Left lung (tissue), 10 donors: ENCODE data around the gene CRHR2. TPM values are rescaled to one million over a fixed set of nuclear protein-coding genes. Genes with fewer than 3 reads are reported as not detected.

Experiments
- ATAC-seq: fragments of 200-7000 bp; cut with Tn5 transposase; one replicate; pipeline ENCODE4 v1.9.1; 2020; ENCODE audit warnings: moderate library complexity
- DNase-seq, 4 donors: peaks; one replicate each; pipeline ENCODE4 v3.0.0-alpha.2; 2013 to 2020
- H3K27ac ChIP-seq, 2 donors: fragments of 200-600 bp; sonication (generic) in 1 of 2; one replicate each; pipeline versions ENCODE4 v1.5.0 to v1.8.0; 2020 to 2021
- H3K27me3 ChIP-seq, 2 donors: fragments of 200-600 bp; sonication (generic) in 1 of 2; one replicate each; pipeline versions ENCODE4 v1.5.0 to v1.8.0; 2020 to 2021
- H3K36me3 ChIP-seq, 2 donors: fragments of 200-600 bp; sonication (generic) in 1 of 2; one replicate each; pipeline versions ENCODE4 v1.5.0 to v1.8.0; 2020 to 2021
- H3K4me1 ChIP-seq, 2 donors: fragments of 200-600 bp; one replicate each; pipeline ENCODE4 v1.8.0; 2021
- H3K4me3 ChIP-seq, 2 donors: fragments of 200-600 bp; sonication (generic) in 1 of 2; one replicate each; pipeline versions ENCODE4 v1.5.0 to v1.8.0; 2020 to 2021; ENCODE audit warnings: mild to moderate bottlenecking in 1 of 2
- H3K9me3 ChIP-seq, 2 donors: fragments of 200-600 bp; sonication (generic) in 1 of 2; one replicate each; pipeline versions ENCODE4 v1.5.0 to v1.8.0; 2020 to 2021
- intact Hi-C, 2 donors: fragments of 100-400 bp; cut with DNase I; formaldehyde crosslinking; loops; one replicate each; pipeline versions ENCODE4 v1.11.2 to v1.14.2; 2022
- polyA plus RNA-seq, 6 donors: library from polyadenylated mRNA; unstranded; fragments of 120-200 nt; gene quantifications; one replicate each; pipeline ENCODE4 v1.2.1, GENCODE V29; 2013; ENCODE audit not compliant: insufficient read length in 6 of 6
- total RNA-seq, 2 donors: library from RNA; stranded (reverse); fragmentation: NEBNext Ultra II Directional; extraction: Animal tissue kit (Norgen Biotek cat#: 25700); gene quantifications; one replicate each; pipeline ENCODE4 v1.2.1, GENCODE V29; 2021
- TF ChIP-seq, protein P1 (sequence below), 2 donors: fragments of 200-600 bp; sonication (generic) in 1 of 2; IDR thresholded peaks; one replicate each; pipeline versions ENCODE4 v1.5.0 to v1.8.0; 2021; ENCODE audit warnings: antibody characterized with exemption in 2 of 2
- donor health status: DM: no; HTN: yes; CAD: no.
- donor health status: DM: no; HTN: no; CAD: no.

Gene CRHR2
- total and polyA plus RNA-seq, 8 donors: 0.15 to 0.41 (median 0.24) TPM; not detected in 1

DNA sequence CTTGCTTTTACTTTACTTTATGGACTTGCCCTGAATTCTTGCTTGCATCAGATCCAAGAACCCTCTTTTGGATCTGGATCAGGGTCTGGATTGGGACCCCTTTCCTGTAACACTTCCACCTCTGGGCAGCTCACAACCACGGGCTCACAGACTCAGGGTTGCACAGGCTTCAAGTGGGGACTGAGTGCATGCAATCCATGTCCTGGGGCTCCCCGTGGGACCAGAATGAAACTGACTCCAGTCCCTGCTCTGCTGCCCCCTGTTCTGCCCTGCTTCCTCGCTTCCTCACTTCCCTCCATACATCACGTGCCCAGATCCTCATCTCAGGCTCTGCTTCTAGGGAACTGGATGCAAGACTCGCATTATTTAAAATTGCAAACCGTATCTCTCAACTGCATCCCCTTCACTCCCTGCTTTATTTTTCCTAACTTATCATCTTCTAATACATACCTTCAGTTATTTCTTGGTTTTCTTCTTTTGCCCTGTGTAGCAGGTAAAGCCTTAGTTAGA is 46.4 kb upstream of the CRHR2 start:
- ATAC-seq (no peak), DNase-seq (no peak)
- H3K27ac ChIP-seq: no peak overlapping the region
- no peak overlapping the region for H3K4me3 ChIP-seq
- no peaks in the 10 kb centered on the region for H3K9me3 ChIP-seq
- TF ChIP-seq, protein P1, sequence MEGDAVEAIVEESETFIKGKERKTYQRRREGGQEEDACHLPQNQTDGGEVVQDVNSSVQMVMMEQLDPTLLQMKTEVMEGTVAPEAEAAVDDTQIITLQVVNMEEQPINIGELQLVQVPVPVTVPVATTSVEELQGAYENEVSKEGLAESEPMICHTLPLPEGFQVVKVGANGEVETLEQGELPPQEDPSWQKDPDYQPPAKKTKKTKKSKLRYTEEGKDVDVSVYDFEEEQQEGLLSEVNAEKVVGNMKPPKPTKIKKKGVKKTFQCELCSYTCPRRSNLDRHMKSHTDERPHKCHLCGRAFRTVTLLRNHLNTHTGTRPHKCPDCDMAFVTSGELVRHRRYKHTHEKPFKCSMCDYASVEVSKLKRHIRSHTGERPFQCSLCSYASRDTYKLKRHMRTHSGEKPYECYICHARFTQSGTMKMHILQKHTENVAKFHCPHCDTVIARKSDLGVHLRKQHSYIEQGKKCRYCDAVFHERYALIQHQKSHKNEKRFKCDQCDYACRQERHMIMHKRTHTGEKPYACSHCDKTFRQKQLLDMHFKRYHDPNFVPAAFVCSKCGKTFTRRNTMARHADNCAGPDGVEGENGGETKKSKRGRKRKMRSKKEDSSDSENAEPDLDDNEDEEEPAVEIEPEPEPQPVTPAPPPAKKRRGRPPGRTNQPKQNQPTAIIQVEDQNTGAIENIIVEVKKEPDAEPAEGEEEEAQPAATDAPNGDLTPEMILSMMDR (IDR thresholded peaks at IDR 0.05): no peak
- intact Hi-C loops: no loop called here
- no peaks in the 10 kb centered on the region for H3K4me1 ChIP-seq
- no peaks in the 10 kb centered on the region for H3K27me3 ChIP-seq
- no peaks in the 10 kb centered on the region for H3K36me3 ChIP-seq

DNA sequence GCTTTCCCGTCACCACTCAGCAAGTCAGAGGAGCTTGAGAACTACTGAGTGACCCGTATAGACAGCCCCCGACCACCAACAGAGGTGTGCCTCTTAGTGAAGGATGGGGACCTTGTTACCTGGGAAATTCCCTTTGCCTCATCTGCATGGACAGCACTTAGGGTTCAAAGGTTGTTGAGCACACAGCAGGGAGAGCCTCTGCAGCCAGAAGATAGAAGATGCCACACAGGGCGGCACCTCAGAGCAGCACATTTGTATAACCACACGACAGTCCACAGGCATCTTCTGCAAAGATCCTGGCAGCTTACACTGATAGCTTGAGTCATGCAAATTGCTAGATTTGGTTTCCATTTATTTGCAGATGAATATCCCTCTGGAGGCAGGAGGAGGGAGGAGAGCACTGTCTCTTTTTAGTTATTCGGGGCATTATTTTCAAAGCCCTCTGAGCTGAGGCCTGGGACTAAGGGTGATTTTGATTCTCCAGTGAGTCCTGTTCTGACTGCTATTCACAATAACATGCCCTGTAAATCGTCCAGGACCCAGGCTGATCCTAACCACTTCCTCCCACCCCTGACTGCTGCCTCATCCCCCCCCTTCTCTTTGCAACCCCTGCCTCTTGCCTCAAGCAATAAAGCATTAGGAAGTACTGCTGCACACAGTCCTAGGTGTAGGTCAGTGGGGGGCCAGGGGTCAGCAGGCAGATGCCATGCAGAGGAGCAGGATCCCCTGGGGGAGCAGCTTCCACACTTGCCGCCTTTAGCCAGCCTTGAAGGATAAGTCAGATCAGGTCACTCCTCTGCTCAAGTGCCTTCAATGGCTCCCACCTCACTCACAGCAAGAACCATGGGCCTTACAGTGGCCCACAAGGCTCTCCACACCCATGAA is 45.0 kb upstream of the CRHR2 start:
- Histone ChIP-seq H3K4me3 (no peak overlapping the region), H3K4me1 (no peaks in the 10 kb centered on the region), H3K9me3 (no peaks in the 10 kb centered on the region), H3K27me3 (no peaks in the 10 kb centered on the region), H3K36me3 (no peaks in the 10 kb centered on the region), H3K27ac (no peak overlapping the region)
- no peak for DNase-seq
- peak; percentile 22 for ATAC-seq
- intact Hi-C loops: no loop called here
- TF ChIP-seq, protein P1 (IDR thresholded peaks at IDR 0.05): no peak

DNA sequence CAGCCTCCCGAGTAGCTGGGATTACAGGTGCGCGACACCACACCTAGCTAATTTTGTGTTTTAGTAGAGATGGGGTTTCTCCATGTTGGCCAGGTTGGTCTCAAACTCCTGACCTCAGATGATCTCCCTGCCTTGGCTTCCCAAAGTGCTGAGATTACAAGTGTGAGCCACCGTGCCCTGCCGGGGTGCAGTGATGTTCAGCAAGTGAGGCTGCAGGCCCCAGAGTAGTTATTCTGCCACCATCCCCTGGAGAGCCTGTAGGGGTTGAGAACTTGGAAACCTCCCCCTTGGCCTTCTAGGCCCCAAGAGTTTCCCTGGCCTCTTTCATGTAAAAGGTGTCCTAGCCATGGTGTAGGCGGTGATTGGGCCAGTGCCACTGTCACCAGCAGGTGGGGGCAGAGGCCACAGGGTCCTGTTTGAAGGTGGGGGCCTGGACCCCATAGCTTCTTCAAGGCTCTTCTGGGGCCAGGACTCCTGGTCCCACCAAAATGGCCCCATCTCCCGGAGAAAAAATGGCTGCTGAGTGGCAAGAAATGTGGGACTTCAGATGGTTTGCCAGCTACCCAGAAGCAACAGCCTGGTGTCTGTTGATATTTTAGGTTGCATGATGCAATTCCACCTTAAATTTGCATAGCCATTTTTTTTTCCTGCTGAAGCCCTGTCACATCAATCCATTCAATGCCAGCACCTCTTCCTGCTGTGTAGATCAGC is 44.2 kb upstream of the CRHR2 start:
- Histone ChIP-seq H3K9me3 (no peaks in the 10 kb centered on the region), H3K4me3 (no peak overlapping the region), H3K36me3 (no peaks in the 10 kb centered on the region), H3K27me3 (no peaks in the 10 kb centered on the region), H3K4me1 (no peaks in the 10 kb centered on the region), H3K27ac (no peak overlapping the region)
- DNase-seq (no peak), ATAC-seq (no peak)
- intact Hi-C loops: no loop called here
- TF ChIP-seq, protein P1 (IDR thresholded peaks at IDR 0.05): no peak

DNA sequence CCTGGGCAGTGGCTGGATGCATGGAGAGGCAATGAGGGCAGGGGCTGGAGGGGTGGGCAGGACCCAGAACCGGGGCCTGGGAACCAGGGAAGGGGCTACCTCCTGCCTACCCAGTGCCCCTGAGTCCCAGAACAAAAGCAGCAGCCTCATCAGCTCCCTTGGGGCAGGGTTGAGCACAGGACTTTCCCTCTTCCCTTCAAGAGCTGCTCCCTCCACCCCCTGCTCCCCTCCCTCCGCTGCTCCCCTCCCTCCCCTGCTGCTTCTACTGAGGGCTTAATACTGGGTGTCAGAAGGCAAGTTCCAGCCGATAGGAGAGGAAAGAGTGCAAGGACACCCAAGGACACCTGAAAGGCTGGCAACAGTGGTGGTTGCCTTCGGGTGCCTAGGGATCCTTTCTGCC is 41.5 kb upstream of the CRHR2 start:
- no peak for DNase-seq
- no peaks in the 10 kb centered on the region for H3K4me1 ChIP-seq
- intact Hi-C loops: no loop called here

More for the DNA sequence above, 41.5 kb upstream of the CRHR2 start:
- ATAC-seq: no peak
- H3K36me3 ChIP-seq: no peaks in the 10 kb centered on the region
- H3K9me3 ChIP-seq: peaks cover 0 to 10% of the 10 kb centered on the region in 2 donors
- no peak overlapping the region for H3K27ac ChIP-seq
- TF ChIP-seq, protein P1 (IDR thresholded peaks at IDR 0.05): no peak
- no peaks in the 10 kb centered on the region for H3K27me3 ChIP-seq
- H3K4me3 ChIP-seq: no peak overlapping the region
